GM12878 (cell line): ENCODE measurements around the gene POT1.

Experiments
- CBFB ChIP-seq: IDR thresholded peaks from 2 replicates; pipeline ENCODE4 v1.6.1; 2016; ENCODE audit warnings: antibody characterized with exemption, low read depth
- DPF2 ChIP-seq: fragments of 450-650 bp; IDR thresholded peaks from 2 replicates; pipeline ENCODE4 v1.6.1; 2017; ENCODE audit warnings: mild to moderate bottlenecking
- EP300 ChIP-seq, 2 experiments: fragments of 150-350 bp in 1 of 2; IDR thresholded peaks; 2 replicates each; pipeline ENCODE4 v1.6.1; 2011 to 2012; ENCODE audit warnings: low read depth in 2 of 2, low read length in 2 of 2, borderline replicate concordance in 1 of 2, improper control_type of control experiment in 1 of 2, inconsistent platforms in 1 of 2; ENCODE audit not compliant: control insufficient read depth in 1 of 2
- NR2F1 ChIP-seq: fragments of 450-650 bp; conservative IDR thresholded peaks from 2 replicates; pipeline ENCODE4 v1.6.1; 2017; ENCODE audit warnings: mild to moderate bottlenecking
- SREBF2 ChIP-seq: IDR thresholded peaks from 2 replicates; pipeline ENCODE4 v1.6.1; 2012; ENCODE audit warnings: mild to moderate bottlenecking, low read length
- ZZZ3 ChIP-seq: IDR thresholded peaks from 2 replicates; pipeline ENCODE4 v1.6.1; 2011; ENCODE audit warnings: low read depth; ENCODE audit not compliant: control insufficient read depth, insufficient read length
- TF ChIP-seq, protein P1 (sequence below), 3 experiments: IDR thresholded peaks in 2 of 3; conservative IDR thresholded peaks in 1 of 3; 2 replicates each; pipeline ENCODE4 v1.5.1; 2011; ENCODE audit warnings: low read depth in 3 of 3, low read length in 3 of 3, mild to moderate bottlenecking in 3 of 3, control low read depth in 2 of 3, moderate library complexity in 2 of 3, inconsistent platforms in 1 of 3, mixed read lengths in 1 of 3; ENCODE audit not compliant: control insufficient read depth in 2 of 3, insufficient read depth in 1 of 3; ENCODE audit errors: extremely low read depth in 1 of 3

DNA sequence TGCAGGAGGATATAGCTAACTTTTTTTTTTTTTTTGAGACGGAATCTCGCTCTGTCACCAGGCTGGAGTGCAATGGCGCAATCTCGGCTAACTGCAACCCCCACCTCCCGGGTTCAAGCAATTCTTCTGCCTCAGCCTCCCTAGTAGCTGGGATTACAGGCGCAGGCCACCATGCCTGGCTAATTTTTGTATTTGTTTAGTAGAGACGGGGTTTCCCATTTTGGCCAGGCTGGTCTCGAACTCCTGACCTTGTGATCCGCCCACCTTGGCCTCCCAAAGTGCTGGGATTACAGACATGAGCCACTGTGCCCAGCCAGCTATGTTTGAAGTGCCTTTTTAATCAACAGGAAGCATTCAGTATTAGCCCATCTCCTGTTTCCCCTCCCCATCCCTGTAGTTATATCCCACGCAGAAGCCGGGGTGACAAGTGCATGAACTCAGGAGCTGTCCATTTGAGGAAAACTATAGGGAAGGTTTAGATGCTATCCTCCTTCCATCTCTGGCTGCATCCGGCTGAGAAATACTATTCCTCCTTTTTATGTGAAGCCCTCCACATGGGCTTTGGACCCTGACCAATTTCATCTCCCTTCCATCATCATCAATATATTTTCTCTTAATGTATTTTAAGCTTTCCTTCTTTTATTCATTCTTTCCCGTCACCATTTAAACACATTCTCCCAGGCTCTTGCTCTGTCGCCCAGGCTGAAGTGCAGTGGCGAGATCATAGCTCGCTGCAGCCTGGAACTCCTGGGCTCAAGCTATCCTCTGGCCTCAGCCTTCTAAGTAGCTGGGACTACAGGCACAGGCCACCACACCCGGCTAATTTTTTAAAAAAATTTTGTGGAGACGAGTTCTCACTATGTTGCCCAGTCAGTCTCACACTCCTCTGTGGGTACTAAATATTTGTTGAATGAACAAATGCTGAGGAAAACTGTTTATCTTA is 1.3 kb upstream of the POT1 start:
- TF ChIP-seq ZZZ3 (no peak), DPF2 (no peak), NR2F1 (no peak), EP300 (IDR thresholded peaks at IDR 0.05; ENCODE audit: borderline replicate concordance in 1 of 2, control insufficient read depth in 1 of 2, low read depth in 2 of 2, low read length in 2 of 2) (no peak), SREBF2 (no peak), CBFB (no peak)
- TF ChIP-seq, protein P1, sequence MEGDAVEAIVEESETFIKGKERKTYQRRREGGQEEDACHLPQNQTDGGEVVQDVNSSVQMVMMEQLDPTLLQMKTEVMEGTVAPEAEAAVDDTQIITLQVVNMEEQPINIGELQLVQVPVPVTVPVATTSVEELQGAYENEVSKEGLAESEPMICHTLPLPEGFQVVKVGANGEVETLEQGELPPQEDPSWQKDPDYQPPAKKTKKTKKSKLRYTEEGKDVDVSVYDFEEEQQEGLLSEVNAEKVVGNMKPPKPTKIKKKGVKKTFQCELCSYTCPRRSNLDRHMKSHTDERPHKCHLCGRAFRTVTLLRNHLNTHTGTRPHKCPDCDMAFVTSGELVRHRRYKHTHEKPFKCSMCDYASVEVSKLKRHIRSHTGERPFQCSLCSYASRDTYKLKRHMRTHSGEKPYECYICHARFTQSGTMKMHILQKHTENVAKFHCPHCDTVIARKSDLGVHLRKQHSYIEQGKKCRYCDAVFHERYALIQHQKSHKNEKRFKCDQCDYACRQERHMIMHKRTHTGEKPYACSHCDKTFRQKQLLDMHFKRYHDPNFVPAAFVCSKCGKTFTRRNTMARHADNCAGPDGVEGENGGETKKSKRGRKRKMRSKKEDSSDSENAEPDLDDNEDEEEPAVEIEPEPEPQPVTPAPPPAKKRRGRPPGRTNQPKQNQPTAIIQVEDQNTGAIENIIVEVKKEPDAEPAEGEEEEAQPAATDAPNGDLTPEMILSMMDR (IDR thresholded peaks at IDR 0.05 in 2 of 3, conservative IDR thresholded peaks at IDR 0.05 in 1 of 3; ENCODE audit: control insufficient read depth in 2 of 3, extremely low read depth in 1 of 3, insufficient read depth in 1 of 3, low read depth in 3 of 3, low read length in 3 of 3), result no peak
